Pancreas (tissue), 10 donors: ENCODE measurements around the gene FAU. TPM values are rescaled to one million over a fixed set of nuclear protein-coding genes. Genes with fewer than 3 reads are reported as not detected.

Source experiments
- ATAC-seq, 4 donors: fragments of 200-7000 bp; cut with Tn5 transposase; one replicate each; pipeline versions ENCODE4 v1.8.0 to v1.9.1; 2020; ENCODE audit warnings: mild to moderate bottlenecking in 4 of 4, moderate library complexity in 4 of 4
- DNase-seq, 6 donors: peaks; one replicate each; pipeline ENCODE4 v3.0.0-alpha.2; 2020
- FAIRE-seq: peaks from 2 replicates; lab custom pipeline; 2012; peaks lifted over from hg19 to GRCh38; lab: Jason Lieb, UNC
- H3K27ac ChIP-seq, 4 donors: fragments of 200-600 bp; sonication (generic); 1 replicate in 3 of 4; 2 replicates in 1 of 4; pipeline versions ENCODE4 v1.5.0 to v1.8.0; 2020
- H3K27me3 ChIP-seq, 4 donors: fragments of 200-600 bp; one replicate each; pipeline ENCODE4 v1.8.0; 2021
- H3K36me3 ChIP-seq, 3 donors: fragments of 200-600 bp; sonication (generic) in 1 of 3; one replicate each; pipeline versions ENCODE4 v1.5.0 to v1.8.0; 2020 to 2021
- H3K4me1 ChIP-seq, 3 donors: fragments of 200-600 bp; one replicate each; pipeline ENCODE4 v1.8.0; 2021
- H3K4me3 ChIP-seq, 4 donors: fragments of 200-600 bp; sonication (generic) in 2 of 4; one replicate each; pipeline versions ENCODE4 v1.5.0 to v1.8.0; 2020 to 2021
- H3K9me3 ChIP-seq, 4 donors: fragments of 200-600 bp; one replicate each; pipeline ENCODE4 v1.8.0; 2021
- CTCF ChIP-seq, 4 donors: fragments of 200-600 bp; sonication (generic) in 3 of 4; IDR thresholded peaks; one replicate each; pipeline versions ENCODE4 v1.5.0 to v1.8.0; 2021; ENCODE audit warnings: antibody characterized with exemption in 4 of 4
- WGBS, 2 donors: extraction: QIAGEN DNeasy Blood & Tissue Kit; methylation state at CpG; one replicate each; pipeline ENCODE4 v1.1.7; 2013; 5-methylcytosine and 5-hydroxymethylcytosine counted together
- intact Hi-C, 3 donors: fragments of 100-400 bp; cut with DNase I; formaldehyde crosslinking; loops; one replicate each; pipeline versions ENCODE4 v1.11.1 to v1.14.2; 2022
- polyA plus RNA-seq, 2 donors: library from polyadenylated mRNA; stranded (reverse); fragments of 200-250 nt; gene quantifications; one replicate each; pipeline ENCODE4 v1.2.3, GENCODE V29; 2013
- total RNA-seq, 6 donors: library from RNA; stranded (reverse); fragmentation: NEBNext Ultra II Directional in 4 of 6; extraction: Animal tissue kit (Norgen Biotek cat#: 25700) in 4 of 6; gene quantifications; one replicate each; pipeline versions ENCODE4 v1.2.1 to v1.2.4, GENCODE V29; 2021 to 2023
- donor health status: healthy with polysubstance abuse.
- donor health status: DM: no; HTN: no; CAD: no; lungs with moderate emphysema.
- donor health status: DM: no; HTN: no; CAD: no.
- donor health status: control.
- donor health status: control.
- donor health status: Bipolar disorder and iron deficiency.
- donor health status: DM: yes; HTN: yes; CAD: no.
- donor health status: DM: no; HTN: no; CAD: no.
- donor health status: DM: no; HTN: no; CAD: no.
- donor health status: DM: yes; HTN: yes; CAD: no.

FAU gene
- total and polyA plus RNA-seq, 8 donors = 493 to 810 (median 535) TPM

GRCh38 chr11:65084598-65085375 is 37.1 kb downstream of the FAU start:
- Histone ChIP-seq H3K27me3 (no peaks in the 10 kb centered on the region), H3K9me3 (no peaks in the 10 kb centered on the region), H3K36me3 (peaks cover 0 to 17% (median 8%) of the 10 kb centered on the region in 3 donors), H3K4me3 (peak overlapping the region; percentile 39 to 80 (median 66)), H3K27ac (peak overlapping the region; percentile 78 to 89 (median 84)), H3K4me1 (peaks cover 0 to 15% (median 11%) of the 10 kb centered on the region in 3 donors)
- intact Hi-C loops = no loop called here
- DNase-seq = no peak
- TF ChIP-seq CTCF (IDR thresholded peaks at IDR 0.05) = no peak
- no peak for ATAC-seq
- WGBS, 2 donors = 28 to 32% methylated on average over 23 of the region's 23 CpGs
- no peak for FAIRE-seq

DNA sequence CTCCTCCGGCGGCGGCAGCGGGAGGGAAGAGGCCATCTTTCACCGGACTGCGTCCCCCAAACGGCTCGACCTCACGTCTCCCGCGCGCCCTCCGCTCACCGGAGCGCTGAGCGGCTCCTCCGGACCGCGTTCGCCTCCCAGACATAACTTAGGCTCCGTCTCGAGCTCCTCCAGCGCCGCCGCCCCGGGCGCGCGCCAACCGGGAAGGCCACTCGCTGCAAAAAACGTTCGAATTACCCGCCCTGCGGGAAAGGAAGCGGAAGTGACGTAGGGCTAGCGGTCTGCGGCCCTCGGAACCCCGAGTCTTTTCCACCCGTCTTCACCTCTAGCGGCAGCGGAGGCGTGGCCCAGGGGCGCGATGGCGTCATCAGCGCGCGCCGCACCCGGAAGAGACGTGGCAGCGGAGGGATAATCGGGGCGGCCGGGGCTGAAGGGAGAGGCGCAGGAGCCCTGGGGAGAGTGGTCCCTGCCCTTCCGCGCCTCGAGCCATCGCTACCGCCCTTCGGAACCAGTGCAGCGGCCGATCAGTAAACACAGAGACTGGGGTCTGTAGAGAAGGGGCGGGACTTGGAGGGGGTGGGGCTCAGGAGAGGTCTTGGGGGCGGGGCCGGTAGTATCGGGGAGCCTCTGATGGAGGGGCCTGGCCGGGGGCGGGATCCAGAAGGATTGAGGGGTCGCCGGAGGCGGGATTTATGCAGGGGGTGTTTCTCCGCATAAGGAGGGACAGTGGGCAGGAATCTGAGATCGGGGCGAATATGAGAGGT is 37.9 kb downstream of the FAU start, which contains the start of the genes CDCA5 and ZFPL1:
Gene CDCA5, minus strand, starts transcription at position 207 of the 764 bp plus-strand sequence. Its CDS starts 62 bp downstream, at position 145.
Gene ZFPL1, plus strand, starts transcription at position 389 of the 764 bp plus-strand sequence. CDS start 477 bp downstream, outside the sequence.
- WGBS, 2 donors = 0 to 1% methylated on average over 78 to 79 of the region's 79 CpGs
- no peak for TF ChIP-seq CTCF (IDR thresholded peaks at IDR 0.05)
- DNase-seq = peak; percentile 91 to 98 (median 96)
- Histone ChIP-seq H3K27ac (peak within 1 kb of the TSS; percentile 78 to 89 (median 84)), H3K4me3 (peak within 1 kb of the TSS; percentile 39 to 80 (median 66)), H3K27me3 (no peaks in the 10 kb centered on the region), H3K36me3 (peaks cover 0 to 17% (median 8%) of the 10 kb centered on the region in 3 donors), H3K9me3 (no peaks in the 10 kb centered on the region), H3K4me1 (peaks cover 0 to 15% (median 11%) of the 10 kb centered on the region in 3 donors)
- no peak for FAIRE-seq
- intact Hi-C loops = no loop called here
- peak; percentile 97 to 99 (median 99) for ATAC-seq

DNA sequence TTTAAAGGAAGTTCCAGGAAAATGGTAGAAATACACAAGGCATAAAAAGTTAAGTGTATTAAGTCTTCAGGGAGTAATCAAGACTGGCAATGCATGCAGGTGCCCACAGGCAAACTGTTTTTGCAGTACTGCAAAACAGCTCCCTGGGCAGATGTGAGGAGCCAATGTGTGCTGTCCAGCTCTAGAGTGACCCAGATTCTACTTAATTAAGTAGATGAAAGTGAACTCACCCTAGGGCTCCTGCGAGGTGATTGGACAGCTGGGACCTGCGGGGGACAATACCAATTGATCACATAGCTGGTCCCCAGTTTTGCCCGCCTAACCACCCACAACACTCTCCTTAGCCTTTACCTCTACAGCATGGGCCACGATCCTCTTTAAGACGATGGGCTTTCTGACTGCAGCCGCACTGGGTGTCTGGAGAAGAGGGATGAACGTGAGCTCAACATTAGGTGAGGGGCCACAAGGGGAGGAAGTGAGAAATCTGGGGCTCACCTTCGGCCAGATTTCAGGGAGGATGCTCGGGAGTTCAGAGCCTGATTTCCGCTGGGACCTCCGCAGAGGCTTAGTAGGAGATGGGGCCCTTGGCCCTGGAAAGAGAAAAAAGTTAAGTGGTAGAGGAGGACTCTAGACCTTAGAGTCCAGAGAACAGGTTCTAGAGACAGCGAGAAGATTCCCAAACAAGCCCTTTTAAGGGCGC is 38.6 kb downstream of the FAU start:
- FAIRE-seq = no peak
- 5 to 8% methylated on average over 13 of the region's 13 CpGs for WGBS, 2 donors

More for the DNA sequence above, 38.6 kb downstream of the FAU start:
- H3K27ac ChIP-seq = peak overlapping the region in 2 of 4 donors; percentile 88 to 89
- H3K27me3 ChIP-seq = no peaks in the 10 kb centered on the region
- peak in 3 of 4 donors; percentile 1 to 3 (median 2) for ATAC-seq
- H3K9me3 ChIP-seq = no peaks in the 10 kb centered on the region
- peak overlapping the region; percentile 39 to 80 (median 66) for H3K4me3 ChIP-seq
- TF ChIP-seq CTCF (IDR thresholded peaks at IDR 0.05) = no peak
- H3K36me3 ChIP-seq = peaks cover 0 to 17% (median 8%) of the 10 kb centered on the region in 3 donors
- DNase-seq = no peak
- intact Hi-C loops = no loop called here
- H3K4me1 ChIP-seq = peaks cover 0 to 15% (median 11%) of the 10 kb centered on the region in 3 donors
